ENCODE results near the gene ANTXR2.

DNA sequence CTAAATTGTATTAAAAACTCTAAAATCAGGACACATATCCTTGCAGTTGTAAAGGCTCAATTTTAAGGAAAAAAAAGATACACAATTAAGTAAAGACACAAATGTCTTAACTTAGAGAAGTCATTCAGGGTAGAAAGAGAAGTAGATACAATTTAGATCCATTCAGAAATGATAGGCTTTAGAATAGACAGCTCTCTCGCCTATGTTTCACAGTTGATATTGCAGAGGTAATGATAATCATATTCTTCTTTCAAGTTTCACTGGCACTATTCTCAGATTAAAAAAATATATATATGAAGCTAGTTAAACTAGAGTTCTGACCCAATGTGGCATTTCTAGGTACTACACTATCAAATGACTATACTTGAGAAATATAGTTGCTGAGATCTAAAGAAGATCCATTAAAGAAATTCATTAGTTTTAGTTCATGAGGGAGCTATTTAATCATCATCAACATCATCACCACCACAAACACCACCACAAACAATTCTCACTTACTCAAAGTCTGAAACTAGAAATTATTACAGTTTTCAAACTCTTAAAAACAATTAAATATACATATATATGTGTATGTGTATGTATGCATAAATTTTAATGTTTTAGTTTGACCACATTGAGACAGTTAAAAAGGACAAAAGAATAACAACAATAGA lies 93.1 kb downstream of the ANTXR2 start:
- TF ChIP-seq, protein P1, sequence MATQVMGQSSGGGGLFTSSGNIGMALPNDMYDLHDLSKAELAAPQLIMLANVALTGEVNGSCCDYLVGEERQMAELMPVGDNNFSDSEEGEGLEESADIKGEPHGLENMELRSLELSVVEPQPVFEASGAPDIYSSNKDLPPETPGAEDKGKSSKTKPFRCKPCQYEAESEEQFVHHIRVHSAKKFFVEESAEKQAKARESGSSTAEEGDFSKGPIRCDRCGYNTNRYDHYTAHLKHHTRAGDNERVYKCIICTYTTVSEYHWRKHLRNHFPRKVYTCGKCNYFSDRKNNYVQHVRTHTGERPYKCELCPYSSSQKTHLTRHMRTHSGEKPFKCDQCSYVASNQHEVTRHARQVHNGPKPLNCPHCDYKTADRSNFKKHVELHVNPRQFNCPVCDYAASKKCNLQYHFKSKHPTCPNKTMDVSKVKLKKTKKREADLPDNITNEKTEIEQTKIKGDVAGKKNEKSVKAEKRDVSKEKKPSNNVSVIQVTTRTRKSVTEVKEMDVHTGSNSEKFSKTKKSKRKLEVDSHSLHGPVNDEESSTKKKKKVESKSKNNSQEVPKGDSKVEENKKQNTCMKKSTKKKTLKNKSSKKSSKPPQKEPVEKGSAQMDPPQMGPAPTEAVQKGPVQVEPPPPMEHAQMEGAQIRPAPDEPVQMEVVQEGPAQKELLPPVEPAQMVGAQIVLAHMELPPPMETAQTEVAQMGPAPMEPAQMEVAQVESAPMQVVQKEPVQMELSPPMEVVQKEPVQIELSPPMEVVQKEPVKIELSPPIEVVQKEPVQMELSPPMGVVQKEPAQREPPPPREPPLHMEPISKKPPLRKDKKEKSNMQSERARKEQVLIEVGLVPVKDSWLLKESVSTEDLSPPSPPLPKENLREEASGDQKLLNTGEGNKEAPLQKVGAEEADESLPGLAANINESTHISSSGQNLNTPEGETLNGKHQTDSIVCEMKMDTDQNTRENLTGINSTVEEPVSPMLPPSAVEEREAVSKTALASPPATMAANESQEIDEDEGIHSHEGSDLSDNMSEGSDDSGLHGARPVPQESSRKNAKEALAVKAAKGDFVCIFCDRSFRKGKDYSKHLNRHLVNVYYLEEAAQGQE (IDR thresholded peaks at IDR 0.05; ENCODE audit: insufficient read depth in 1 of 2, low read depth in 2 of 2, low read length in 2 of 2), result no peak
- TF ChIP-seq POLR2AphosphoS5 (IDR thresholded peaks at IDR 0.05; ENCODE audit: low read depth, low read length) (no peak), SIN3A (IDR thresholded peaks at IDR 0.05; ENCODE audit: borderline replicate concordance, insufficient read depth, low read length) (no peak), TAF1 (IDR thresholded peaks at IDR 0.05; ENCODE audit: borderline replicate concordance, insufficient read depth, low read length) (no peak), FOXP2 (optimal IDR thresholded peaks at IDR 0.05; ENCODE audit: borderline replicate concordance, extremely low read depth, extremely low read length, insufficient read depth) (no peak)

All from PFSK-1 (cell line).